ENCODE data around the gene ZC3H18.

ZC3H18 gene

DNA sequence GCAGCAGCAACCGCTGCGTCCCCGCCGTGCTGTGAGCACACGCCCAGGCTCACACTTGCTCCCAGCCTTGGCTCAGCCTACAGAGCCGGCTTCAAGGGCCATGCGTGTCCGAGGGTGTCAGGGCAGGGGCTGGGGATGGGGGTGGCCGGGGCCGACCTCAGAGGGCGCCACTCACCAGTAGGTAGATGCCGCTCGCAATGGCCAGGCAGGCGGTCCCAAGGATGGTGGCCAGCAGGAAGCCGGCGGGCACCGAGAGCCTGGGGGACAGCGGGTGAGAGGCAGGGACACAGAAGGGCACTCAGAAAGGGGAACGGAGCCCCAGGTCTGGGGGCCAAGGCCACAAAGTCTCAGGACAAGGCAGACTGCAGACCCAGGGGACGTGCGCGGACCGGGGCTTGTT, 75.7 kb downstream of the ZC3H18 start:
- no peak for DNase-seq

DNA sequence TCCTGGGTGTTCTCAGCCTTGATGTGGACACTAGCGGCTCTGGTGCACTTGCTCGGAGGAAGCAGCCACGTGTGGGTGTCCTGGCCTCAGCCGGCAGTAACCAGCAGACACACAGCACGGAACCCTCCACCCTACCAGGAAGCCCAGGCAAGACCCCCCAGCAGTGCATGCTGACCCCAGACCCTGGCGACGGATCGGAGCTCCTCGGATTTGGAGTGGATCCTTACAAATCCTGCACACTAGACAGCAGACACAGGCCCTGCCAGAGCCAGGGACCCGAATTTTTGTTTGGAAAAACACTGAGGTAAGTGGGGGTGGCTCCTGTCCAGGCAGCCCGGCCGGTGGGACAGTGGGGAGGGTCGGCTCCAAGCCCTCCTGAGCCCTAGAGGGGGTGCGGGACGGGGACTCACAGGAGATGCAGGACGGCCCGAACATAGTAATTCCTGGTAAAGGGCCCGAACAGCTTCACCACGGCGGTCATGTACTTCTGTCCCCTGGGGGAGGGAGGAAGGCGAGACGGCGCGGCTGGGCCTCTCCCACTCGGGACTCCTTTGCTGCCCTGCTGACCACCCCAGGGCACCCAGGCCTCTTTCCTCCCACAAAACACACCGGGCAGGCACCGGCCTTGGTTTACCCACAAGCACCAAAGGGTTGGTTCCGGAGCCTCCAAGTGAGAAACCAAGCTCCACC, 76.3 kb downstream of the ZC3H18 start:
- no peak for DNase-seq

DNA sequence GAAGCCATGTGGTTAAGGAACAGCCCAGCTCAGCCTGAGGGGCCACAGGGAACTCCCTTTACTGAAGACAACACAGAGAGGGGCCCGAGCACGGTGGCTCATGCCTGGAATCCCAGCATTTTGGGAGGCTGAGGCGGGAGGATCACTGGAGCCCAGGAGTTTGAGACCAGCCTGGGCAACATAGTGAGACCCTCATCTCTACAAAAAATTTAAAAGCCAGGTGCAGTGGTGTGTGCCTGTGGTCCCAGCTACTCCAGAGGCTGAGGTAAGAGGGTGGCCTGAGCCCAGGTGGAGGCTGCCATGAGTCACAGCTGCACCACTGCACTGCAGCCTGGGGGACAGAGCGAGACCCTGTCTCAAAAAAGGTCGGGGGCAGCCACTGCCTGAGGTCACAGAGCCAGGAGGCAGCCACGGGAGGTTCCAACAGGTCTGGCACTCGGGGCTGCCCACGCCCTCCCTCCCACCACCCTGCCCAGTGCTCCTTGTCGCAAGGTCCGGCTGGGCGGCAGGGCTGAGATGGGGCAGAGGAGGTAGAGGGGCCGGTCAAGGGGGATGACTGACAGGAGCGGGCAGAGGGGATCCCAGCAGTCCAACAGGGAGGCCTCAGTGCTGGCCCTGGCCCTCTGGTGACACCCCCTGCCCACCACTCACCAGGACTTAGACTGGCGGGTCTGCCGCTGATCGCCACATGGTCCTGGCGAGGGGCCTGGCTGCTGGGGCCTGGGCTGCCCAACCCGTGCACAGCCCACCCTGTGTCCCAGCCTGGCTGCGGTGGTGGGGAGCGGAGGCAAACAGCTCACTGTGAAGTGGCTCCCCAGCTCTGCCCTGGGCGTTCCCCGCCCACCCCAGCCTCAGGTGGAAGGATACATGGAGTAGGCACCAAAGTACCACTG, 77.2 kb downstream of the ZC3H18 start:
- DNase-seq: no peak

DNA sequence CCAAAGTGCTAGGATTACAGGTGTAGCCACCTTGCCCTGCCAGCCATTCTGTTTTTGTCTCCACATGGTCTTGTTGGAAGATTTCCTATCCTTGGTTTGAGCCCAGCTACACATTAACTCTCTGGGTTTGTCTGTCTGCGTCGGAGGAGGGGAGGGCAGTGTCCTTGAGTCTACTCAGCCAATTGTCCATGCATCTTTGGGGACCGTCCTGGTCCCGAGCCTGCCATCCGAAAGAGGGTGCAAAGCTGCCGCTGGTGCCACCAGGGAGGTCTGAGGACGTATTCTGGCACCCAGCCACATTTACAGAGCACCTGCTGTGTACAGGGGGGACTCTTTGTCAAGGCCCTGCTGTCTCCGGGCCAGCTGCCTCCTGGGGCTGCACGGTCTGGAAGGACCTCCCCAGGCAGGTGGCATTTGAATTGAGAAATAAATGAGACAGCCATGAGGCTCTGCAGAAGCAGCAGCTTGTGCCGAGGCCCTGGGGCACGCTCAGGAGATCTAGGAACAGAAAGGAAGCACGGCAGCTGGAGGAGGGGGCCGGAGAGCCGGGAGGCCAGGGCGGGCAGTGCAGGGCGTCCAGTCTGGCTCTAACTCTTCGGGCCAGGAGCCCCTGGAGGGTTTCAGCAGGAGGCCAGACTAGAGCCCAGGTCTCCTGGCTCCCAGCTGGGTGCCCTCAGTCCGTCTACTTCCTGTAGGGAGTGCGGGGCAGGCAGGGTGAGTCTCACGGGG, 79.2 kb downstream of the ZC3H18 start:
- DNase-seq: no peak

DNA sequence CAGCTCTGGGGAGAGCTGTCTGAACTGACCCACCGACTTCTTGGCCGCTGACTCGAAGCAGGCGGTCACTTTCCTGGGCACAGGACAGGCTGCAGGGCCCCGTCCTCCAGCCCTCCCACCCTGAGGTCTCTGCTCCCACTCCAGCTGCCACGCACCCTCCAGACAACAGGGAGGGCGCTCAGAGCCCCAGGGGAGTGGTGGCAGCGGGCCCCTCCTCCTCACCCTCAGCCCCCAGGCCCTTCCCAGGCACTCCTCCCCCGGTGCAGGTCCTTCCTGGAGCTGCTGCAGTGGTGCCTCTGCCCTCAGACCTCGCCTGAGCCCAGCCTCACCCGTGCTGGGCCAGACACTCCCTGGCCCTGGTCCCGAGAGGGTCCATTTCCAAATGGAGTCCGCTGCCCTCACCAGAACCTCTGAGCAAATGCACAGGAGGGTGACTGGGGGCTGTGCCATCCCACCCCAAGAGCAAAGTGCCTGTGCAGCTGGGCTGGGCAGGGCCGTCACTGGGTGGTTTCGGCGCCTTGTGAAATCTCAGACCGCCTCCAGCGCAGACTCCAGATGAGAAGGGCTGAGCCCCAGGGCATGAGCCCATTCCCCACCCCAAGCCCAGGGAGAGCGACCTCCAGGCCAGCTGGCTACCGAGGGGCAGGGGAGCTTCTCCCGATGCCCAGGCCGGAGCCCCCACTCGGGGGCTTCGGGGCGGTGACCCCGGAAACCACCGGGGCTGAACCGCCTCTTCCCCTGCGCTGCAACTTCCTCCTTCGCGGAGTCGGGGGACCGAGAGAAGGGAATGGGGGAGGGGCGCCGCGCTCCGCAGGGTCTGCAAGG, 79.9 kb downstream of the ZC3H18 start:
- DNase-seq: peak; percentile 62

DNA sequence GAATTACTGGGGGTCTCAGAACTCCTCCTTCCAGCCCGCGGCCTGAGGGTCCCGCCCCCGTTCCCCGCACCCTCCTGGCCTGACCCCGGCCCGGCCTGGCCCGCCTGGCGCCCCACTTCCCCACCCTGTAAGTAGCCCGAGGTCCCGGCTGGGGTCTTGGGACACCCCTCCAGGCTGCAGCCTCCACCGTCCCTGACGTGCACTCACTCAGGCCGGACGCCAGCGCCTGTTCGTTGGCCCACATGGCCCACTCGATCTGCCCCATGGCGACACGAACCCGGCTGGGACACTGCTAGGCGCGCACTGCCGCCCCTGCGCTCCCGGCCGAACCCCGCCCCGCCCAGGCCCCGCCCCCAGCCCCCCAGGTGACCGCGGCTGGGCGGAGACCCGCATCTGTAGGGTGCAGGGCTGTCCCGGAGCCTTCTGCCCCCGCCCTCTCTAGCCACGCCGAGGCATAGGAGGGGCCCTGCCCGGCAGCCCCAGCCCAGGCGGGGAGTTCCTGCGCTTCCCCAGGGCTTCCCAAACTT, 80.6 kb downstream of the ZC3H18 start, which contains the start of gene CYBA:
Gene CYBA (minus strand): TSS at position 305 of the 527 bp plus-strand sequence. CDS start 40 bp downstream, at position 265.
- peak; percentile 90 for DNase-seq

DNA sequence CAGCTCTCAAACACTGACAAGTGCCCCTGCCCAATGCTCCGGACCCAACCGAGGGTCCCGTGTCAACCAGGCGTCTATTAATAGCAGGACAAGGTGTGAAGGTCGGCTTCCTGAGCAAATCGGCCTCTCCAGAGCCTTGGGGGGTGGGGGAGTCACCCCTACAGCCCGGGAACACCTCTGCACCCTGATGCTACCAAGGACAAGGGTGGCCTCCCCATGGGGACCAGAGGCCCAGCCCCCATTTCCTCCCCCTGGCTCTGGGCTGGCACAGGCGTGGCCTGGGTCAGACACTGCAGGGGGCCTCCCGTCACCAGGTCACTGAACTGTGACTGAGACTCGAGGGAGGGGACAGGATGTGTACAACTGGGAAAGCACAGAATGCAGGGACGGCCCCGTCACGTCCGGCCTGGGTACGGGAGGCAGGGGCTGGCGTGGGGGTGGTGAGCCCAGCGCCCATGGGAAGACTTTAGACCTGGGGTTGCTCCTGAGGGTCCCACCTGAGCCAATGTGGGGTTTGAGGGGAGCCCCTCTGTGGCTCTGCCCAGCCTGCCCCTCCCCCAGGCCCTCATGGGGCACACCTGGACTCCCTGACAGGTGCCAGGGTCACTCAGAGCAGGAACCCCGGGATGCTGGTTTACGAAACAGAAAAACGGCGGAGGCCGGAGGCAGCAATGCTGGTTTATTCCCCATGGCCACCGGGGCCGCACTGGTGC, 81.2 kb downstream of the ZC3H18 start:
- peak; percentile 88 for DNase-seq

DNA sequence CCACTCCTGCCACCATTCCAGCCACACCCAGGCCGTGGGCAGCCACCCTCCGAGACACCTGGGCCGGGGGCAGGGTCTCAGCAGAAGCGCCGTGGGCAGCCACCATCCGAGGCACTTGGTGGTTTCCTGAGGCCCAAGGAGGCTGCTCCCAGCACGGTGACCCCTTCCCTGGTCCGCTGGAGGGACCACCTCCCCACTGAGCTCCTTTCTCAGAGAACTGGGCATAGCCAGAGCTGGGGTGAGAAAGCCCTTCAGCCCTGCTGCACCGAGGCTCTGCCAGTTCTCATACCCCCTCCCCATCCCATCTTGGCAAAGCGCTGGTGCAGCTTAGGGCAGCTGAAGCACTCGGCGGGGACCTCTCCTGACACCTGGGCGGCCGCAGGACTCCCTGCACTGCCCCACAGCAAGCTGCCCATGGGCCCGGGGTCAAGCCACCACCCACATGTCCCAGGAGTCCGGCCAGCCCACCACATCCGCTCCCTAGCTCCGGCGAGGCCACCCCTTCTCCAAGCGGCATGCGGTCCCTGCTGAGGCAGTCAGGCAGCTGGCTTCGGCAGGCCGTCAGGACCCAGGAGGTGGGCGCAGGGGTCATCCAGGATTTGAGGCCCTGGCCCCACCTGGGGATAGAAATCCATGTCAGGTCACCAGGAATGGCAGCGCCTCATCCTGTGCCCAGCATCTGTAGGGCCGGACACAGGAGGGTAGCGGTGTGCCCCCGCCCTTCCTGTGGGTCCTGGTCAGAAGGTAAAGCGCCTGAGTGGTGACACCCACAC, 82.0 kb downstream of the ZC3H18 start:
- DNase-seq: no peak

DNA sequence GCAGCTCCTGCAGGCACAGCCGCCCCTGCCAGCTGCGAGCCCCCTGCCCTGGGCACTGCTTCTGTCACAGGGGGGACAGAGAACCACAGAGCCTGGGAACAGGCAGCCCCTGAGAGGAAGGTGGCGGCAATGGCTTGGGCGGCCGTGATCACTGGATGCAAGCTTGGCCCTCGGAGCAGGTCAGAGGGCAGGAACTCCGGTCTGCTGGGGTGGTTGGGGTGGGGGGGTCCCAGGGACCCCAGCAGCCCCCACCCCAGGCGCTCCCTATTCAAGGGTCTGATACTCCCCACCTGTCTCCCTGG, 82.5 kb downstream of the ZC3H18 start:
- DNase-seq: no peak

DNA sequence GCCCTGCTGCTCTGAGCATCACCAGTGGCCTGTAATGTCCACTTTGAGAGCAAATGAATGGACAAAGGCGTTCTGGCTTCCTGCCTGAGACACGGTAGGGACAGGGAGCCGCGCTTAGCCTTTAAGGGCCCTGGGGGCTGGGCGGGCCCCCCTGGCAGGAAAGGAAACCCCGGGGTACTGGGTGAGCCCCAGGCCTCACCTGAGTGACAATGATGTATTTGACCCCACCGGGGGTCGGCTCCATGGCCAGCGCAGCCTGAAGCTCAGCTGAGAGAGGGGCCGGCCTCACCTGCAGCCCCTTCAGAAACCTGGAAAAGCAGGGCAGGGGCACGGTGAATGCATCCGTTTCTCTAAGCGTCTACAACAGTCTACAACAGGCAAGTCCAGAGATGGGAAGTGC, 82.9 kb downstream of the ZC3H18 start:
- DNase-seq: no peak

DNA sequence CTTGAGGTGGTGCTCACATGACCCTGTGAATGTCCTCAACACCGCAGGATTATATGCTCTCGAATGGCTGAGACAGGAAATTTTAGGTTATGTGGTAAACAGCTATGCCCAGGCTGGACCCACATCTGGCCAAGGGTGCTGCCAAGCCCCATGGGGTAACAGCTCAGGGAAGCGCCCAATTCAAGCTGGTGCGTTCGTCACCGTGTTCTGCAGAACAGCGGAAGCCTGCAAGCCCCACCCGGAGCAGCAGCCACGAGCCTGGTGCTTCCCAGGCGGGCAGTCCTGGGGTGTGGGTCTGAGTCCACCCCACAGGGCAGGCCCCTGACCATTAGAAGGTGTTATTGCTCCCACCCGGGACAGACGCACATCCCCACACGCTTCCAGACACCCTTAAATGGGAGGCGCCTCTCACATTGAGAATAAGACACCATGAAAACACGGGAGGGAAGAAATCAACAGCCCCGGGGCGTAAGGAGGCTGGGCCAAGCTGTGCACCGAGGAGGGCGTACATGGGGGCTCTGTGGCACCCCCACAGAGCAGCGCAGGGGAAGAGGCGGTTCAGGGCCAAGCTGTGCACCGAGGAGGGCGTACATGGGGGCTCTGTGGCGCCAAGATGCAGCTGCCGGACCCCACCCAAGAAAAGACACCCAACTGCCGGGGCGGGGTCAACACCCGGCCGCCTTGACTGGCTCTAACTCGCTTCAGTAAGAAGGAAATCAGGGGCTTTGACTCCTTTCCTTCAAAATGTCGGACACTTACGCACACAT, 83.6 kb downstream of the ZC3H18 start:
- DNase-seq: peak; percentile 27

DNA sequence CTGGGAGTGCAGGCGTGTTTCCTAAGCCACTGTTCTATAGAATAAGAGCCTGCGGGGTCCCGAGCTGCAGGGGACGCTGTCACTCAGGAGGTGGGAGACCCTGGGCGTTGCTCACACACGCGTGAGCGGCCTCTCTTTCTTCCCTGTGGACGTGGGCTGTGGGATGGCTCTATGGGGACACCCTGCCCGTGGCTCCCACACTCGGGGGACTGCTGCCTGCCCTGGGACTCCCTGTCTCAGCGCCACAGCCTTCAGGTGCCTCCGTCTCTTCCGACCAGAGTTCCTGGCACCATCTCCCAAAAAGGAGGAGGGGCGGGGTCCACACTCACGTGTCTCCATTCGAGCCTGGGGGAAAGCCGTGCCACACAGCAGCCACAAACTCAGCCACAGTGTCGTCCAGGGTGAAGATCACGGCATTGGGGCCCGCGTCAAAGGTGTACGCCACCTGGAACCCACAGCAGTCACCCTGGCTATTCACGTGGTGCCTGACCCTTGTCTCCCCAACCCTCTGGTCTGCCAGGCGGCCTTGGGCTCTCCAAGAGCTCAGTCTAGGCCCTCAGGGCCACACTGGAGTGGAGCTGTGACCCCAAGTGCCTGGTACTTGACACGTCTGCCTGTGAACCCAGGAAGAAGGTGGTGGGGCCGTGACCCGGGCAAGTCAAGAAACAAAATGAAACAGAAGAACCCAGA, 84.3 kb downstream of the ZC3H18 start:
- DNase-seq: no peak

DNA sequence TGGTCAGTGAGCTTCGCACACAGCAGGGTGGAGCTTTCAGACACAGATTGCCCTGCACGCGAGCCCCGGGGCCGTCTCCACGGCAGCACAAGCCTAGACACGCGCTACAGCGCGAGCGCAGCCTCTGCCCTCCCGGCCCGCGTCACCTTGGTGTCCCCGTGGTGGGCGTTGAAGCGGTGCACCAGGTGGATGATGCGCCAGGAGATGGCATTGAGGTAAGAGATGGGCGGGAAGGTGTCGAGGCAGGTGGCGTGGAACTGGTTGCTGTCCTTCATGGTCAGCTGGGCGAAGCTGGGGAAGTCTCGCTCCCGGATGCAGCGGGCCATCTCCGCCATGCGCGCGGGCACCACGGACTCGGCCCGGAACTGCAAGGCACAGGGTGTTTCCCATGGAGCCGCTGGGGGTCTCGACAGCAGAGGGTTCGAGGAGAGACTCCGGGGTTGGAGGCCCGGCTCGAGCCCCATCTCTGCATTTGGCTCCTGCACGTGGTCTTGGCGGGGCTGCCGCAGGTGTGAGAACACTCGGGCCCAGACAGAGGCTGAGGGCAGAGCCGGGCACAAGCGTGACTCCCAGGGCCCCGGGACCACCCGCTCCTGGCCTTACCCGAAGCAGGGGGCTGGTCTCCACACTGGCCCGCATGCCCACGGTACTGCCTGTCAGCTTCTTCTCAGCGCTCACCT, 85.0 kb downstream of the ZC3H18 start:
- DNase-seq: no peak

DNA sequence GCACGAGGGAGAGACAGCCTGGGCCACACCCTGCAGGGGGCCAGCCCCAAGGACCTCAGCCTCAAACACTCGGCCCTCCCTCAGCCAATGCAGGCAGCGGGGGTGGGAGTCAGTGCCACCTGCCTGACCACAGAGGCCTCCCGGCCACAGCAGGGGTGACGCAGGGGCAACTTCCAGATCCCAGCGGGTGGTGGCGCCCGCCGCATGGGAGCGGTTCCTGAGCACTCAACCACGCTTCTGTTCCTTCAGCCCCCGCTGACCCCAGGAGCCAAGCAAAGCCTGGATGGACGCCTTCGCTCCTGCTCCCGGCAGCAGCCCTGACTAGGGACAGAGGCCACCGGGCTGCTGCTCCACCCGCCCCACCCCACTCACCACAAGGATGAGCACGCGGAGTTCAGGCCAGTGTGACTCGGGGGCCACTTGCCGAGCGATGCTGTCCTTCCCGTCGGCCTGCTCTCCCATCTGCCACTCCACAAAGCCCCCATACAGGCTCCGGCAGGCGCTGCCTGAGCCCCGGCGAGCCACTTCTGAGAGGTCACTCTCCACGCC, 85.6 kb downstream of the ZC3H18 start:
- DNase-seq: no peak

DNA sequence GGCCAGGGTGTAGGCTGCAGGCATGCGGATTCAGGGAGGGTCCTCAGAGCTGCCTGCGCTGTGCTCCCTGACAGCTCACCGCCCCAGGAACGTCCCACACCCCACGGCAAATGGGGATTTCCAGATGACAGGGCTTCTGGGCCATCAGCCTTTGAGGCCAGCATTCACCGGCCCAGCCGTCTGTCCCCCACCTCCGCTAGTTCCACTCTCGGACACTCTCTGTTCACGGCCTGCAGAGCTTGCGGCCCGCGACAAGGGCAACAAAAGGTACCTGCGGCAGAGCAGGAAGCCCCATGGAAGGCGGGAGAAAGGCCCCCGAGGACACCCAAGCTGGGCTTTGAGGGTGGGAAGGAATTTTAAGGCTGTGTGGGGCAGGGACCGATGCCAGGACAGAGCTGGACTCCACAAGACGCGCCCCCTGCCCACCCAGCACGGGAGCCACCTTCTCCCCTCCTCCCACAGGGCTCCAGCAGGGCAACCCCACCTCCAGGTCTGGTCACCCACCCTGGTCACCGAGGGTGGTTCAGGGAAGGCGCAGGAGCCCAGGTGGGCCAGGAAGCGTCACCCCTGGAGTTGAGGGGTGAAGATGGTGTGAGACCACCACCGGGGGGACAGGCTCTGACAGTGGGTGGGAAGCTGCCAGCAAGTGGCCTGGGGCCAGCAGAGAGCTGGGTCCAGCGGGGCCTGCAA, 86.2 kb downstream of the ZC3H18 start:
- no peak for DNase-seq

DNA sequence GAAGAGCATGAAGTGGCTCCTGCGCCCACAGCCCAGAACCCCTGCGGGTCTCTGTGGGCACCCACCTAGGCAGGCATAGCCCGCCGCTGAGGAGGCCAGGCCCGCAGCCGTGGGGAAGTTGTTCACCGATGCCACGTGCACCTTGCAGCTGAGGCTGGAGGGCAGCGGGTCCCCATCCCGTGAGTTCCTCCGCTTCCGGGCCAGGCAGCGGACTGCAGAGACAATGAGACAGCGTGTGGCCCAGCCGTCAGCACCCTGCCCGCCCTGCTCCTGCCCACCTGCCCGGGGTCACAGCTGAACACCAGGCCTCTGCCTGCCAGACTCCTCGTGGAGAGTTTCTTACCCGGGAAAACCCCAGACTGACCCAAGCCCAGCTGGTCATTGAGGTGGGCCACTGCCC, 87.2 kb downstream of the ZC3H18 start:
- no peak for DNase-seq

DNA sequence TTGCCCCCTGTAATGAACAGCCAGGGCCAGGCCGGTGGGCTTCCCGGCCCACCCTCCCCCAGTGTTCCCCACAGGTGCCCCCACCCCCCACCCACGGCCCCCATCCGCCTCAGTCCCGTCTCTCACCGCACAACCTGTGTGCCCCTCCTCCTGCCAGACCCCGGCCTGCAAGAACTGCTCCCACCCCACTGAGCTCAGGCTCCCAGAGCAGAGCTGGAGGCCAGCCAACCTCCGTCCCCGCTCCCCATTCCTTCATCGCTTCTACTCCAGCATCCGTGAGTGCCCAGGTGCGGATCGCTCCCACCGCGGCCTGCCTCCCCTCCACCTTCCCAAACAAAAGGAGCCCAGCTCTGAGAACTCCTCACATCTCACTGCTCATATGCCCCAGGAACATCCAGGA, 88.5 kb downstream of the ZC3H18 start:
- DNase-seq: no peak

DNA sequence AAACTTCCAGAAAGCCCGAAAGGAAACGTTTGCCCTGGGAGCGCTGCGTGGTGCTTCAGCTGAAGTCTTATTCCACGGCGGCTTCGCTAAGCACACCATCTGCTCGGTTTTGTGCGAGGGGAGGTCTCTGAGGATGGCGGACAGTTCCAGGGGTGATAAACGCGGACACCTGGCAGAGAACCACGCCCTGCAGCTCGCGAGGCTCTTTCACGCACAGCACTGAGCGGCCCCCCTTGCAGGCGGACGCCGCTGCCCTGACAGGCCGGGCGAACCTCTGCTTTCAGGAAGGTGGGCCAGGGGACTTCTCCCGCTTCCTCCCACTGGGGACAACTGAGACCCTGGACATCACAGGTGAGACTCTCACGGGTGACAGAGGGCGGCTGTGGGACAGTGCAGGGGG, 89.0 kb downstream of the ZC3H18 start:
- DNase-seq: no peak

Measured in stimulated activated CD8-positive, alpha-beta memory T cell treated with anti-CD3 and anti-CD28 coated beads, Interleukin-4, amount 100 ng/mL, for 48 hours (primary cell).